Smooth muscle cell (in vitro differentiated cells): Measurements from ENCODE around the gene PTGDR. TPM values are rescaled to one million over a fixed set of nuclear protein-coding genes. Genes with fewer than 3 reads are reported as not detected.

ENCODE experiments used
- DNase-seq: peaks from one replicate; lab custom pipeline; 2025; ENCODE audit not compliant: unreplicated experiment; lab: John Stamatoyannopoulos, UW
- H2AFZ ChIP-seq: fragments of 200-600 bp; sonication (generic); 2 replicates; pipeline ENCODE4 v1.6.0; 2016; ENCODE audit warnings: antibody characterized with exemption, low read depth, mild to moderate bottlenecking
- H3F3A ChIP-seq: fragments of 200-600 bp; sonication (generic); 2 replicates; pipeline ENCODE4 v1.6.0; 2017; ENCODE audit warnings: antibody characterized with exemption, low read depth
- H3K27ac ChIP-seq: fragments of 200-600 bp; sonication (generic); 2 replicates; pipeline ENCODE4 v1.5.1; 2016; ENCODE audit warnings: low read depth, mild to moderate bottlenecking
- H3K27me3 ChIP-seq: fragments of 200-600 bp; sonication (generic); 2 replicates; pipeline ENCODE4 v1.6.1; 2016; ENCODE audit warnings: low read depth, mild to moderate bottlenecking
- H3K36me3 ChIP-seq: fragments of 200-600 bp; sonication (generic); 2 replicates; pipeline ENCODE4 v1.5.1; 2016; ENCODE audit warnings: low read depth
- H3K4me1 ChIP-seq: fragments of 200-600 bp; sonication (generic); 2 replicates; pipeline ENCODE4 v1.5.1; 2016; ENCODE audit warnings: low read depth
- H3K4me2 ChIP-seq: fragments of 200-600 bp; sonication (generic); 2 replicates; pipeline ENCODE4 v1.6.0; 2016; ENCODE audit warnings: mild to moderate bottlenecking
- H3K4me3 ChIP-seq: fragments of 200-600 bp; sonication (generic); 2 replicates; pipeline ENCODE4 v1.5.1; 2016; ENCODE audit warnings: mild to moderate bottlenecking
- H3K79me2 ChIP-seq: fragments of 200-600 bp; sonication (generic); 2 replicates; pipeline ENCODE4 v1.6.0; 2016; ENCODE audit warnings: low read depth, mild to moderate bottlenecking
- H3K9ac ChIP-seq: fragments of 200-600 bp; sonication (generic); 2 replicates; pipeline ENCODE4 v1.6.0; 2016; ENCODE audit warnings: low read depth
- H3K9me3 ChIP-seq: fragments of 200-600 bp; sonication (generic); replicated peaks from 2 replicates; pipeline ENCODE4 v1.5.1; 2016; ENCODE audit warnings: low read depth
- H4K20me1 ChIP-seq: fragments of 200-600 bp; sonication (generic); 2 replicates; pipeline ENCODE4 v1.6.0; 2016; ENCODE audit warnings: low read depth
- CTCF ChIP-seq: fragments of 200-600 bp; sonication (generic); IDR thresholded peaks from 2 replicates; pipeline ENCODE4 v1.5.1; 2017; ENCODE audit warnings: borderline replicate concordance, mild to moderate bottlenecking, antibody characterized with exemption; ENCODE audit not compliant: insufficient read depth, poor library complexity, severe bottlenecking
- WGBS: methylation state at CpG from one replicate; pipeline ENCODE4 v1.1.7; 2016; ENCODE audit warnings: low lambda C conversion rate; 5-methylcytosine and 5-hydroxymethylcytosine counted together
- polyA plus RNA-seq: library from polyadenylated mRNA; unstranded; fragments of >200 nt; fragmentation: Nextera tagmentation; extraction: Ambion mirVana; gene quantifications from 2 replicates; pipeline ENCODE4 v1.2.1, GENCODE V29; 2016
- total RNA-seq: library from RNA; depleted of rRNA; stranded (reverse); fragments of >200 nt; gene quantifications from 2 replicates; pipeline ENCODE4 v1.2.3, GENCODE V29; 2014

PTGDR gene
- total and polyA plus RNA-seq, 2 experiments from 2014 or later, result not detected

- H3K9me3 ChIP-seq, result no peaks in the 10 kb centered on the region
- no peak for TF ChIP-seq CTCF
- no peak overlapping the region for H3K9ac ChIP-seq
- H3K4me2 ChIP-seq, result no peak overlapping the region
- no peak overlapping the region for H3K27ac ChIP-seq
- H3K27me3 ChIP-seq, result peaks cover 71% of the 10 kb centered on the region
- H3K4me3 ChIP-seq, result no peak overlapping the region
- H3F3A ChIP-seq, result no peaks in the 10 kb centered on the region
- H3K36me3 ChIP-seq, result no peaks in the 10 kb centered on the region
- H3K79me2 ChIP-seq, result no peaks in the 10 kb centered on the region
- no peak for DNase-seq
- H4K20me1 ChIP-seq, result no peaks in the 10 kb centered on the region
- no peak overlapping the region for H2AFZ ChIP-seq
- 69% methylated on average over 3 of the region's 3 CpGs for WGBS
- H3K4me1 ChIP-seq, result no peaks in the 10 kb centered on the region
Observed at GRCh38 chr14:52266179-52266578, 1.3 kb upstream of the PTGDR start.

- no peaks in the 10 kb centered on the region for H3K36me3 ChIP-seq
- H3K27ac ChIP-seq, result no peak overlapping the region
- WGBS, result 85% methylated on average over 5 of the region's 5 CpGs
- no peak for DNase-seq
- no peak overlapping the region for H3K4me3 ChIP-seq
- no peaks in the 10 kb centered on the region for H3F3A ChIP-seq
- H3K9ac ChIP-seq, result no peak overlapping the region
- no peak for TF ChIP-seq CTCF
- peaks cover 74% of the 10 kb centered on the region for H3K27me3 ChIP-seq
- H2AFZ ChIP-seq, result no peak overlapping the region
- H4K20me1 ChIP-seq, result no peaks in the 10 kb centered on the region
- H3K9me3 ChIP-seq, result no peaks in the 10 kb centered on the region
- H3K4me2 ChIP-seq, result no peak overlapping the region
- H3K79me2 ChIP-seq, result no peaks in the 10 kb centered on the region
- H3K4me1 ChIP-seq, result no peaks in the 10 kb centered on the region
Observed at GRCh38 chr14:52266782-52267181, 716 bp upstream of the PTGDR start.

- WGBS, result 6% methylated on average over 54 of the region's 54 CpGs
- Histone ChIP-seq H3K36me3 (no peaks in the 10 kb centered on the region), H3F3A (no peaks in the 10 kb centered on the region), H4K20me1 (no peaks in the 10 kb centered on the region), H3K4me3 (peak overlapping the region; percentile 46), H2AFZ (no peak overlapping the region), H3K4me1 (no peaks in the 10 kb centered on the region), H3K27ac (no peak overlapping the region), H3K4me2 (peak overlapping the region; percentile 85), H3K9me3 (no peaks in the 10 kb centered on the region), H3K27me3 (peaks cover 73% of the 10 kb centered on the region), H3K9ac (no peak overlapping the region), H3K79me2 (no peaks in the 10 kb centered on the region)
- TF ChIP-seq CTCF, result no peak
- DNase-seq, result no peak
Observed at GRCh38 chr14:52268279-52269061, 972 bp downstream of the PTGDR start.

GRCh38 chr14:52269100-52269499 is 1.6 kb downstream of the PTGDR start:
- Histone ChIP-seq H3K4me3 (peak overlapping the region; percentile 46), H2AFZ (no peak overlapping the region), H3K79me2 (no peaks in the 10 kb centered on the region), H3K9ac (no peak overlapping the region), H4K20me1 (no peaks in the 10 kb centered on the region), H3F3A (no peaks in the 10 kb centered on the region), H3K27ac (no peak overlapping the region), H3K36me3 (no peaks in the 10 kb centered on the region), H3K4me1 (no peaks in the 10 kb centered on the region), H3K9me3 (no peaks in the 10 kb centered on the region), H3K27me3 (peaks cover 74% of the 10 kb centered on the region), H3K4me2 (no peak overlapping the region)
- no peak for TF ChIP-seq CTCF
- WGBS, result 72% methylated on average over 17 of the region's 17 CpGs
- DNase-seq, result no peak
